ENCODE data around the gene NPBWR2.

Gene NPBWR2

GRCh38 chr20:64069614-64070243, 37.6 kb downstream of the NPBWR2 start:
- Histone ChIP-seq H3K27ac (ENCODE audit: low read depth, low read length, poor library complexity, severe bottlenecking) (no peak overlapping the region), H3K4me3 (ENCODE audit: low read depth, low read length, poor library complexity, severe bottlenecking) (no peak overlapping the region), H2AFZ (ENCODE audit: low read length) (no peak overlapping the region), H4K20me1 (ENCODE audit: insufficient read depth, low read length) (no peaks in the 10 kb centered on the region), H3K9me2 (ENCODE audit: low read depth, low read length) (no peaks in the 10 kb centered on the region), H3K4me1 (ENCODE audit: insufficient read depth, low read length, severe bottlenecking) (peaks cover 14% of the 10 kb centered on the region), H3F3A (ENCODE audit: insufficient read depth, low read length) (no peaks in the 10 kb centered on the region), H3K27me3 (ENCODE audit: insufficient read depth, low read length) (peaks cover 9% of the 10 kb centered on the region; the same call in 1 of the 2 replicates), H3K36me3 (ENCODE audit: insufficient read depth, low read length) (no peaks in the 10 kb centered on the region; the same call in 1 of the 2 replicates), H3K9me3 (ENCODE audit: low read length) (no peaks in the 10 kb centered on the region), H3K4me2 (ENCODE audit: low read length) (no peak overlapping the region), H3K9ac (ENCODE audit: low read length) (no peak overlapping the region), H3K79me2 (ENCODE audit: insufficient read depth, low read length) (no peaks in the 10 kb centered on the region)
- TF ChIP-seq, protein P1, sequence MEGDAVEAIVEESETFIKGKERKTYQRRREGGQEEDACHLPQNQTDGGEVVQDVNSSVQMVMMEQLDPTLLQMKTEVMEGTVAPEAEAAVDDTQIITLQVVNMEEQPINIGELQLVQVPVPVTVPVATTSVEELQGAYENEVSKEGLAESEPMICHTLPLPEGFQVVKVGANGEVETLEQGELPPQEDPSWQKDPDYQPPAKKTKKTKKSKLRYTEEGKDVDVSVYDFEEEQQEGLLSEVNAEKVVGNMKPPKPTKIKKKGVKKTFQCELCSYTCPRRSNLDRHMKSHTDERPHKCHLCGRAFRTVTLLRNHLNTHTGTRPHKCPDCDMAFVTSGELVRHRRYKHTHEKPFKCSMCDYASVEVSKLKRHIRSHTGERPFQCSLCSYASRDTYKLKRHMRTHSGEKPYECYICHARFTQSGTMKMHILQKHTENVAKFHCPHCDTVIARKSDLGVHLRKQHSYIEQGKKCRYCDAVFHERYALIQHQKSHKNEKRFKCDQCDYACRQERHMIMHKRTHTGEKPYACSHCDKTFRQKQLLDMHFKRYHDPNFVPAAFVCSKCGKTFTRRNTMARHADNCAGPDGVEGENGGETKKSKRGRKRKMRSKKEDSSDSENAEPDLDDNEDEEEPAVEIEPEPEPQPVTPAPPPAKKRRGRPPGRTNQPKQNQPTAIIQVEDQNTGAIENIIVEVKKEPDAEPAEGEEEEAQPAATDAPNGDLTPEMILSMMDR (IDR thresholded peaks at IDR 0.05; ENCODE audit: low read length) = peak; percentile 59
- TF ChIP-seq EZH2 (IDR thresholded peaks at IDR 0.05; ENCODE audit: borderline replicate concordance, low read length) = no peak

DNA sequence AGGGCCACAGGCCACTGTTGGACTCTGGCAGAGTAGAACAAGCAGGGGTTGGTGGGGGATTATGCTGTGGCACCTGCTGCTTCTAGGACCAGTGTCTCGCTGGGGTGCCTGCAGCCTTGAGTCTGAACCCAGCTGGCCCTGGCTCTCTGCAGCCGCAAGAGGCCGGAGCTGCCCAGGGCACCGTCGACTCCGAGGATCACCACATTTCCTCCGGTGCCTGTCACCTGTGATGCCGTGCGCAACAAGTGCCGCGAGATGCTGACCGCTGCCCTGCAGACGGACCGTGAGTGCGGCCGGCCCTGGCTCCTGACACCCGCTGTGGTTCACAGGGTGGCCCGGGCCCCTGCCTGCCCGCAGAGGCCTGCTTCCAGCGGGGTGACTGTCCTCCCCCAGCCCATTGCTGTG, 38.2 kb downstream of the NPBWR2 start:
- H3K4me1 ChIP-seq (ENCODE audit: insufficient read depth, low read length, severe bottlenecking) = peaks cover 14% of the 10 kb centered on the region
- H4K20me1 ChIP-seq (ENCODE audit: insufficient read depth, low read length) = no peaks in the 10 kb centered on the region
- H3K27me3 ChIP-seq (ENCODE audit: insufficient read depth, low read length) = peaks cover 9% of the 10 kb centered on the region; the same call in 1 of the 2 replicates
- H3K9ac ChIP-seq (ENCODE audit: low read length) = no peak overlapping the region
- TF ChIP-seq, protein P1 (IDR thresholded peaks at IDR 0.05; ENCODE audit: low read length) = no peak
- no peak for TF ChIP-seq EZH2 (IDR thresholded peaks at IDR 0.05; ENCODE audit: borderline replicate concordance, low read length)
- no peak overlapping the region for H3K4me3 ChIP-seq (ENCODE audit: low read depth, low read length, poor library complexity, severe bottlenecking)
- no peaks in the 10 kb centered on the region for H3K79me2 ChIP-seq (ENCODE audit: insufficient read depth, low read length)
- no peaks in the 10 kb centered on the region for H3F3A ChIP-seq (ENCODE audit: insufficient read depth, low read length)
- H3K36me3 ChIP-seq (ENCODE audit: insufficient read depth, low read length) = no peaks in the 10 kb centered on the region; the same call in 1 of the 2 replicates
- no peaks in the 10 kb centered on the region for H3K9me2 ChIP-seq (ENCODE audit: low read depth, low read length)
- no peak overlapping the region for H2AFZ ChIP-seq (ENCODE audit: low read length)
- no peak overlapping the region for H3K4me2 ChIP-seq (ENCODE audit: low read length)
- no peak overlapping the region for H3K27ac ChIP-seq (ENCODE audit: low read depth, low read length, poor library complexity, severe bottlenecking)
- no peaks in the 10 kb centered on the region for H3K9me3 ChIP-seq (ENCODE audit: low read length)

DNA sequence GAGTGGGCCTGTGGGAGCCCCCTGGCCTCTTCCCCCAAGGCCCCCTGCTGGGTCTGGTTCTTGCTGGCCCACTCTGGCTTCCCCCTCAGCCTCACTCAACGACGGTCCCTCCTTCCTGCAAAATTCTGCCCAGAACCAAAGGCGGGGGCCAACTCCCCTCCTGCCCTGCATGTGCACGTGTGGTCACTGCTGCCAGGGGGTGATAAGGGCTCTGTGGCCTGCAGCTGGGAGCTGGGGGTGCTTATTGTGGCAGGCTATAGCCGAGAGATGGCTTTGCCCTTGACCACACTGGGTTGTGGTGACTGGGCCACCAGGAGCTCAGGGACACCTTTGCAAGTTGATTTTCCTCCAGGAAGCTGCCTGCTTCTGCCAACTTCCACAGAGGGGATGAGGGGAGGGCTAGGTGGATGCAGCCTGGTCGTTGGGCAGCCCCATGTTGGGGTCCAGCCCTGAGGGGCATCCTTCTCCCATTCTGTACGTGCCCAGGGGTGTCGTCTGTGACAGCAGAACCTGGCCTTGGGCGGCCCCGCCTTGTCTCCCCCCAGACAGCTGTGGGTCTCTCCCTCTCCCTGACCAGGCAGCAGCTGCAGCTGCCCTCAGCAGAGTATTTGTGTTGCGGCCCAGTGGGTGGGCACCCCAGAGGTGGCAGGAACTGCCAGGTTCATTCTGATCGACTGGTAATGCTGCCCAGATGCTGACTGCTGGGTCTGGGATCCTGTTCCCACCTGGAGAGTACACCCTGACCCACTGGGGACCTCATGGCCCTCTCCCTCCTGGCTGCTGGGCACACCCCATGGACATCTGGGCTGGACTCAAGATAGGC, 38.8 kb downstream of the NPBWR2 start:
- Histone ChIP-seq H4K20me1 (ENCODE audit: insufficient read depth, low read length) (no peaks in the 10 kb centered on the region), H3K9me3 (ENCODE audit: low read length) (no peaks in the 10 kb centered on the region), H3K9ac (ENCODE audit: low read length) (no peak overlapping the region)

More for the DNA sequence above, 38.8 kb downstream of the NPBWR2 start:
- Histone ChIP-seq H3K27me3 (ENCODE audit: insufficient read depth, low read length) (peaks cover 9% of the 10 kb centered on the region; the same call in 1 of the 2 replicates), H2AFZ (ENCODE audit: low read length) (no peak overlapping the region), H3K27ac (ENCODE audit: low read depth, low read length, poor library complexity, severe bottlenecking) (no peak overlapping the region), H3K9me2 (ENCODE audit: low read depth, low read length) (no peaks in the 10 kb centered on the region), H3K79me2 (ENCODE audit: insufficient read depth, low read length) (no peaks in the 10 kb centered on the region), H3K4me3 (ENCODE audit: low read depth, low read length, poor library complexity, severe bottlenecking) (no peak overlapping the region), H3K4me2 (ENCODE audit: low read length) (no peak overlapping the region), H3K36me3 (ENCODE audit: insufficient read depth, low read length) (no peaks in the 10 kb centered on the region; the same call in 1 of the 2 replicates), H3F3A (ENCODE audit: insufficient read depth, low read length) (no peaks in the 10 kb centered on the region), H3K4me1 (ENCODE audit: insufficient read depth, low read length, severe bottlenecking) (peaks cover 21% of the 10 kb centered on the region)
- TF ChIP-seq, protein P1 (IDR thresholded peaks at IDR 0.05; ENCODE audit: low read length) = no peak
- no peak for TF ChIP-seq EZH2 (IDR thresholded peaks at IDR 0.05; ENCODE audit: borderline replicate concordance, low read length)
